H1 (cell line): Measurements from ENCODE around the gene SPOCK1. TPM values are rescaled to one million over a fixed set of nuclear protein-coding genes. Genes with fewer than 3 reads are reported as not detected.
A peak's percentile ranks its signal among the peaks of the same experiment; 100 is the strongest.

Source experiments
- CTCF ChIA-PET: fragments of 300-600 bp; sonication (Branson Sonifier 250); formaldehyde crosslinking; loops from one replicate; lab custom pipeline; 2021; ENCODE audit not compliant: partially characterized antibody; lab: Charles Lee
- POLR2A ChIA-PET: fragments of 300-600 bp; sonication (Branson Sonifier 250); formaldehyde crosslinking; loops from one replicate; lab custom pipeline; 2021; ENCODE audit warnings: inconsistent platforms; ENCODE audit not compliant: partially characterized antibody; lab: Charles Lee
- DNase-seq, 2 experiments: peaks; one replicate each; pipeline versions ENCODE4 v3.0.0 to v3.0.0-alpha.2; 2010 to 2022; ENCODE audit warnings: low spot score in 2 of 2, low read depth in 1 of 2, mixed read lengths in 1 of 2
- FAIRE-seq: peaks from 2 replicates; lab custom pipeline; 2011; peaks lifted over from hg19 to GRCh38; lab: Jason Lieb, UNC
- H2AFZ ChIP-seq: 2 replicates; pipeline ENCODE4 v1.8.1; 2012; ENCODE audit warnings: low read length, inconsistent platforms
- H2AK5ac ChIP-seq: 2 replicates; pipeline ENCODE4 v1.6.1; 2013; ENCODE audit warnings: low read depth, low read length
- H2BK120ac ChIP-seq: replicated peaks from 2 replicates; pipeline ENCODE3; 2013; ENCODE audit warnings: low read depth, low read length, inconsistent platforms
- H2BK12ac ChIP-seq: 2 replicates; pipeline ENCODE4 v1.6.1; 2013; ENCODE audit warnings: low read depth, low read length
- H2BK15ac ChIP-seq: 2 replicates; pipeline ENCODE4 v1.6.1; 2013; ENCODE audit warnings: low read length
- H2BK20ac ChIP-seq: 2 replicates; pipeline ENCODE4 v1.6.1; 2013; ENCODE audit warnings: low read length
- H2BK5ac ChIP-seq: 2 replicates; pipeline ENCODE4 v1.6.1; 2013; ENCODE audit warnings: low read depth, low read length
- H3K14ac ChIP-seq: 2 replicates; pipeline ENCODE4 v1.6.1; 2013; ENCODE audit warnings: inconsistent platforms; ENCODE audit not compliant: insufficient read length
- H3K18ac ChIP-seq: 2 replicates; pipeline ENCODE4 v1.6.1; 2013; ENCODE audit warnings: low read length; ENCODE audit errors: extremely low read depth
- H3K23ac ChIP-seq: 2 replicates; pipeline ENCODE4 v1.6.1; 2013; ENCODE audit warnings: inconsistent platforms; ENCODE audit not compliant: insufficient read length
- H3K23me2 ChIP-seq: 2 replicates; pipeline ENCODE4 v1.6.1; 2013; ENCODE audit warnings: low read depth, low read length
- H3K27ac ChIP-seq: 2 replicates; pipeline ENCODE4 v1.6.1; 2011; ENCODE audit warnings: low read depth, low read length, inconsistent platforms
- H3K27me3 ChIP-seq, 4 experiments: replicated peaks in 1 of 4; 1 replicate in 1 of 4; 2 replicates in 3 of 4; pipeline versions ENCODE4 v1.6.1 to v1.8.1; 2011 to 2013; ENCODE audit warnings: low read length in 3 of 4, mild to moderate bottlenecking in 3 of 4, inconsistent platforms in 2 of 4, mixed read lengths in 2 of 4, moderate library complexity in 1 of 4; ENCODE audit not compliant: control insufficient read depth in 3 of 4, insufficient read depth in 3 of 4; ENCODE audit errors: extremely low read depth in 1 of 4
- H3K36me3 ChIP-seq, 4 experiments: 2 replicates each; pipeline versions ENCODE4 v1.6.1 to v1.8.1; 2011 to 2013; ENCODE audit warnings: mild to moderate bottlenecking in 4 of 4, low read length in 3 of 4, moderate library complexity in 2 of 4, control low read depth in 1 of 4, inconsistent platforms in 1 of 4; ENCODE audit not compliant: insufficient read depth in 4 of 4, control insufficient read depth in 2 of 4
- H3K4ac ChIP-seq: replicated peaks from 2 replicates; pipeline ENCODE3; 2013; ENCODE audit warnings: low read length, low read depth, mixed read lengths, inconsistent platforms; ENCODE audit not compliant: insufficient read length
- H3K4me1 ChIP-seq, 4 experiments: replicated peaks in 1 of 4; 1 replicate in 1 of 4; 2 replicates in 3 of 4; pipeline versions ENCODE4 v1.6.1 to v1.8.1; 2011 to 2013; ENCODE audit warnings: low read length in 3 of 4, inconsistent platforms in 2 of 4, mixed read lengths in 1 of 4; ENCODE audit not compliant: insufficient read depth in 4 of 4, control insufficient read depth in 3 of 4
- H3K4me2 ChIP-seq, 2 experiments: 2 replicates each; pipeline versions ENCODE4 v1.6.1 to v1.8.1; 2011 to 2013; ENCODE audit warnings: low read depth in 2 of 2, low read length in 2 of 2, control low read depth in 1 of 2, inconsistent platforms in 1 of 2, mild to moderate bottlenecking in 1 of 2; ENCODE audit not compliant: insufficient read depth in 1 of 2
- H3K4me3 ChIP-seq, 4 experiments: fragments of 200-600, 300-600 bp in 1 of 4; sonication (generic), shearing (Covaris generic), sonication (Bioruptor Twin) in 1 of 4; 2 replicates each; pipeline versions ENCODE4 v1.5.1 to v1.8.1; 2011 to 2016; ENCODE audit warnings: low read length in 4 of 4, low read depth in 3 of 4, control low read depth in 2 of 4, inconsistent platforms in 2 of 4, mild to moderate bottlenecking in 2 of 4, mixed read lengths in 1 of 4, moderate library complexity in 1 of 4; ENCODE audit not compliant: insufficient read depth in 2 of 4; ENCODE audit errors: extremely low read depth in 1 of 4
- H3K56ac ChIP-seq: replicated peaks from 2 replicates; pipeline ENCODE3; 2013; ENCODE audit warnings: low read depth, mild to moderate bottlenecking, mixed read lengths, low read length, inconsistent platforms; ENCODE audit not compliant: insufficient read length
- H3K79me1 ChIP-seq: 2 replicates; pipeline ENCODE4 v1.6.1; 2013; ENCODE audit warnings: low read depth, low read length, control low read depth
- H3K79me2 ChIP-seq, 2 experiments: 2 replicates each; pipeline versions ENCODE4 v1.6.1 to v1.8.1; 2012 to 2013; ENCODE audit warnings: low read length in 2 of 2, mild to moderate bottlenecking in 2 of 2, inconsistent platforms in 1 of 2; ENCODE audit not compliant: insufficient read depth in 2 of 2, control insufficient read depth in 1 of 2
- H3K9ac ChIP-seq, 4 experiments: replicated peaks in 1 of 4; 1 replicate in 1 of 4; 2 replicates in 3 of 4; pipeline versions ENCODE4 v1.6.1 to v1.8.1; 2011 to 2013; ENCODE audit warnings: low read depth in 3 of 4, low read length in 3 of 4, control low read depth in 2 of 4, mild to moderate bottlenecking in 2 of 4, moderate library complexity in 2 of 4, inconsistent platforms in 1 of 4; ENCODE audit errors: extremely low read depth in 1 of 4
- H3K9me3 ChIP-seq, 2 experiments: 2 replicates each; pipeline versions ENCODE4 v1.6.1 to v1.8.1; 2012 to 2013; ENCODE audit warnings: mild to moderate bottlenecking in 2 of 2, moderate library complexity in 2 of 2, control low read depth in 1 of 2, inconsistent platforms in 1 of 2, low read depth in 1 of 2, low read length in 1 of 2, mixed read lengths in 1 of 2; ENCODE audit not compliant: insufficient read depth in 2 of 2
- H4K20me1 ChIP-seq, 2 experiments: replicated peaks in 1 of 2; 2 replicates each; pipeline versions ENCODE3 to v1.8.1; 2011 to 2013; ENCODE audit warnings: inconsistent platforms in 2 of 2, low read length in 2 of 2, mild to moderate bottlenecking in 1 of 2; ENCODE audit not compliant: insufficient read depth in 2 of 2, control insufficient read depth in 1 of 2
- H4K5ac ChIP-seq: 2 replicates; pipeline ENCODE4 v1.6.1; 2013; ENCODE audit warnings: low read length, low read depth, mixed read lengths, inconsistent platforms; ENCODE audit not compliant: insufficient read length
- H4K8ac ChIP-seq: 2 replicates; pipeline ENCODE4 v1.8.0; 2013; ENCODE audit warnings: mild to moderate bottlenecking, moderate library complexity, low read length, inconsistent platforms; ENCODE audit not compliant: insufficient read depth; ENCODE audit errors: extremely low read depth
- H4K91ac ChIP-seq: replicated peaks from 2 replicates; pipeline ENCODE3; 2013; ENCODE audit warnings: low read length, mixed read lengths, inconsistent platforms; ENCODE audit not compliant: insufficient read length
- ASH2L ChIP-seq: fragments of 200-600, 300-600 bp; sonication (generic); IDR thresholded peaks from one replicate; pipeline ENCODE4 v1.7.1; 2017; ENCODE audit warnings: low read length
- CBX5 ChIP-seq: fragments of 300-800, 300-1000 bp; sonication (generic); IDR thresholded peaks from 2 replicates; pipeline ENCODE4 v1.7.1; 2016; ENCODE audit warnings: antibody characterized with exemption, low read length, low read depth
- CBX8 ChIP-seq: fragments of 300-800, 300-1000 bp; sonication (generic); IDR thresholded peaks from 2 replicates; pipeline ENCODE4 v1.7.1; 2016; ENCODE audit warnings: low read depth, low read length, borderline replicate concordance
- CEBPB ChIP-seq: IDR thresholded peaks from 2 replicates; pipeline ENCODE4 v1.6.1; 2012; ENCODE audit warnings: low read depth, low read length
- CTBP2 ChIP-seq: IDR thresholded peaks from 2 replicates; pipeline ENCODE4 v1.7.0; 2011; ENCODE audit warnings: borderline replicate concordance, mild to moderate bottlenecking, moderate library complexity, mixed read lengths, low read length; ENCODE audit not compliant: insufficient read depth, insufficient read length
- GABPA ChIP-seq: IDR thresholded peaks from 2 replicates; pipeline ENCODE4 v1.6.1; 2011; ENCODE audit warnings: mild to moderate bottlenecking, low read length, moderate library complexity, borderline replicate concordance; ENCODE audit not compliant: insufficient read depth
- HDAC2 ChIP-seq, 2 experiments: fragments of 300-600 bp in 1 of 2; sonication (generic) in 1 of 2; IDR thresholded peaks; 2 replicates each; pipeline ENCODE4 v1.6.1; 2011 to 2012; ENCODE audit warnings: low read depth in 2 of 2, low read length in 2 of 2, mild to moderate bottlenecking in 2 of 2, moderate library complexity in 2 of 2, borderline replicate concordance in 1 of 2, inconsistent platforms in 1 of 2
- JUN ChIP-seq: IDR thresholded peaks from 2 replicates; pipeline ENCODE4 v1.6.1; 2011; ENCODE audit warnings: low read depth, mild to moderate bottlenecking, improper control_type of control experiment, low read length
- NRF1 ChIP-seq: IDR thresholded peaks from 2 replicates; pipeline ENCODE4 v1.6.1; 2011; ENCODE audit warnings: mild to moderate bottlenecking, low read depth, low read length, improper control_type of control experiment
- POU5F1 ChIP-seq: IDR thresholded peaks from 2 replicates; pipeline ENCODE4 v1.6.1; 2011; ENCODE audit warnings: low read depth, mild to moderate bottlenecking, low read length, moderate library complexity
- RBBP5 ChIP-seq: IDR thresholded peaks from 2 replicates; pipeline ENCODE4 v1.7.1; 2012; ENCODE audit warnings: low read depth, mild to moderate bottlenecking, inconsistent platforms, low read length, moderate library complexity, borderline replicate concordance
- RNF2 ChIP-seq: fragments of 200-900, 300-1000 bp; sonication (generic); IDR thresholded peaks from 2 replicates; pipeline ENCODE4 v1.7.1; 2016; ENCODE audit warnings: borderline replicate concordance, low read depth, mild to moderate bottlenecking, antibody characterized with exemption, low read length; ENCODE audit not compliant: poor library complexity, severe bottlenecking; ENCODE audit errors: missing control alignments
- TEAD4 ChIP-seq: IDR thresholded peaks from 2 replicates; pipeline ENCODE4 v1.6.1; 2012; ENCODE audit warnings: low read depth, low read length, inconsistent platforms, mixed read lengths
- WGBS, 2 experiments: shearing (Covaris generic) in 1 of 2; methylation state at CpG; one replicate each; pipeline versions ENCODE4 v1.1.6 to v1.1.7; 2013 to 2015; ENCODE audit warnings: low lambda C conversion rate in 2 of 2, mixed read lengths in 2 of 2, inconsistent platforms in 1 of 2, low coverage in 1 of 2, missing lambda C conversion rate in 1 of 2; ENCODE audit not compliant: insufficient replicate concordance in 2 of 2, insufficient coverage in 1 of 2, insufficient read length in 1 of 2; ENCODE audit errors: extremely low coverage in 1 of 2, missing lambda C conversion rate in 1 of 2; 5-methylcytosine and 5-hydroxymethylcytosine counted together
- polyA plus RNA-seq, 7 experiments: library from polyadenylated mRNA; depleted of rRNA in 3 of 7; stranded (reverse) in 5 of 7; unstranded in 2 of 7; fragments of >200 nt in 5 of 7; fragments of 200-250 nt in 2 of 7; gene quantifications; 1 replicate in 5 of 7; 2 replicates in 1 of 7; 4 replicates in 1 of 7; pipeline versions ENCODE4 v1.2.1 to v1.2.3, GENCODE V29; 2011 to 2013; ENCODE audit warnings: missing spikeins in 2 of 7, mixed read lengths in 2 of 7
- total RNA-seq: library from RNA; stranded (reverse); fragmentation: NEBNext Ultra II Directional; extraction: Animal tissue kit (Norgen Biotek cat#: 25700); gene quantifications from 2 replicates; pipeline ENCODE4 v1.2.1, GENCODE V29; 2021

Gene SPOCK1
- total and polyA plus RNA-seq, 2 of the 8 experiments (the other 6 are each of a cell fraction or from before 2014, with no cell fraction given) = 6.9 to 18.1 TPM

- ChIA-PET POLR2A (interaction anchor here (1.0 kb wide), 1 partner anchor 21 kb away, joined by 3 read pairs; no protein-coding TSS in a partner anchor), CTCF (interaction anchor here (1.8 to 3.4 kb wide), 3 partner anchors 9 to 22 kb away, joined by 5 to 18 read pairs (median 10); no protein-coding TSS in a partner anchor)
- Histone ChIP-seq H2BK20ac (no peak overlapping the region), H3K27ac (no peak overlapping the region), H3K18ac (no peak overlapping the region), H3K79me1 (no peaks in the 10 kb centered on the region), H3K23me2 (no peaks in the 10 kb centered on the region), H3K56ac (no peak overlapping the region), H3K4ac (no peak overlapping the region), H2AK5ac (no peak overlapping the region), H4K20me1 (no peaks in the 10 kb centered on the region), H3K79me2 (no peaks in the 10 kb centered on the region), H2BK12ac (0 out of 2 replicates have a peak overlapping the region, but pooled peaks have one; percentile 82), H3K4me2 (no peak overlapping the region), H2BK5ac (no peak overlapping the region), H3K4me1 (peaks cover 0 to 5% (median 2%) of the 10 kb centered on the region in 4 experiments; a peak in 2 of 7 replicates), H3K14ac (no peak overlapping the region), H3K4me3 (no peak overlapping the region), H2BK120ac (no peak overlapping the region), H3K23ac (no peak overlapping the region), H4K8ac (no peak overlapping the region), H3K9me3 (no peaks in the 10 kb centered on the region), H2AFZ (no peak overlapping the region), H3K9ac (no peak overlapping the region), H3K36me3 (no peaks in the 10 kb centered on the region), H4K5ac (no peak overlapping the region), H3K27me3 (no peaks in the 10 kb centered on the region), H4K91ac (no peak overlapping the region), H2BK15ac (no peak overlapping the region)
- no peak for TF ChIP-seq HDAC2 (IDR thresholded peaks at IDR 0.05; ENCODE audit: borderline replicate concordance in 1 of 2, low read depth in 2 of 2, low read length in 2 of 2)
- TF ChIP-seq CBX8 = no peak
- TF ChIP-seq RBBP5 = no peak
- no peak for TF ChIP-seq POU5F1
- no peak for TF ChIP-seq RNF2
- no peak for TF ChIP-seq CEBPB
- no peak for TF ChIP-seq NRF1
- no peak for TF ChIP-seq CBX5
- no peak for TF ChIP-seq JUN
- no peak for TF ChIP-seq ASH2L
- TF ChIP-seq GABPA = no peak
- no peak for TF ChIP-seq CTBP2
- no peak for TF ChIP-seq TEAD4
- no peak for DNase-seq
- 80% methylated on average over 8 of the region's 8 CpGs; no CpG with 5 or more reads in 1 of the 2 experiments for WGBS, 2 experiments
- FAIRE-seq = no peak
These were observed 157.3 kb downstream of the SPOCK1 start for GRCh38 chr5:137341831-137342230.
